MM.1S (cell line): ENCODE data around the gene CHRNA7.

Experiments
- DNase-seq: peaks from one replicate; pipeline ENCODE4 v3.0.0-alpha.2; 2015
- H2AFZ ChIP-seq: fragments of 300-600 bp; sonication (generic); 2 replicates; pipeline ENCODE4 v1.6.0; 2016; ENCODE audit warnings: antibody characterized with exemption, low read length
- H3F3A ChIP-seq: fragments of 300-600 bp; sonication (generic); 2 replicates; pipeline ENCODE4 v1.6.1; 2016; ENCODE audit warnings: mild to moderate bottlenecking, antibody characterized with exemption, low read length, moderate library complexity, mixed read lengths; ENCODE audit not compliant: insufficient read depth
- H3K27ac ChIP-seq: fragments of 300-600 bp; sonication (generic); 2 replicates; pipeline ENCODE4 v1.5.1; 2016; ENCODE audit warnings: mild to moderate bottlenecking, low read length
- H3K27me3 ChIP-seq: fragments of 300-600 bp; sonication (generic); replicated peaks from 2 replicates; pipeline ENCODE4 v1.6.0; 2016; ENCODE audit warnings: low read length; ENCODE audit not compliant: insufficient read depth
- H3K36me3 ChIP-seq: fragments of 300-600 bp; sonication (generic); replicated peaks from 2 replicates; pipeline ENCODE4 v1.6.1; 2016; ENCODE audit warnings: mild to moderate bottlenecking, low read length, mixed read lengths; ENCODE audit not compliant: insufficient read depth
- H3K4me1 ChIP-seq: fragments of 300-600 bp; sonication (generic); 2 replicates; pipeline ENCODE4 v1.6.1; 2016; ENCODE audit warnings: low read length, mixed read lengths
- H3K4me2 ChIP-seq: fragments of 300-600 bp; sonication (generic); 2 replicates; pipeline ENCODE4 v1.6.0; 2016; ENCODE audit warnings: low read depth, low read length
- H3K4me3 ChIP-seq: fragments of 300-600 bp; sonication (generic); 2 replicates; pipeline ENCODE4 v1.5.1; 2016; ENCODE audit warnings: low read length, mixed read lengths
- H3K79me2 ChIP-seq: fragments of 300-600 bp; sonication (generic); 2 replicates; pipeline ENCODE4 v1.6.1; 2016; ENCODE audit warnings: mixed run types, low read length, mixed read lengths
- H3K9ac ChIP-seq: fragments of 300-600 bp; sonication (generic); 2 replicates; pipeline ENCODE4 v1.6.1; 2016; ENCODE audit warnings: low read length, mixed read lengths
- H3K9me2 ChIP-seq: fragments of 300-600 bp; sonication (generic); replicated peaks from 2 replicates; pipeline ENCODE4 v1.6.1; 2016; ENCODE audit warnings: mild to moderate bottlenecking, low read length, mixed read lengths; ENCODE audit not compliant: insufficient read depth
- H3K9me3 ChIP-seq: fragments of 300-600 bp; sonication (generic); replicated peaks from 2 replicates; pipeline ENCODE4 v1.6.1; 2016; ENCODE audit warnings: mild to moderate bottlenecking, low read length, mixed read lengths; ENCODE audit not compliant: insufficient read depth
- H4K20me1 ChIP-seq: fragments of 300-600 bp; sonication (generic); 2 replicates; pipeline ENCODE4 v1.6.1; 2016; ENCODE audit warnings: mild to moderate bottlenecking, low read length, moderate library complexity, mixed read lengths; ENCODE audit not compliant: insufficient read depth
- CTCF ChIP-seq: fragments of 300-600 bp; sonication (generic); IDR thresholded peaks from 2 replicates; pipeline ENCODE4 v1.5.1; 2016; ENCODE audit warnings: antibody characterized with exemption, low read length, mixed read lengths
- EZH2 ChIP-seq: fragments of 300-600 bp; sonication (generic); optimal IDR thresholded peaks from 2 replicates; pipeline ENCODE3; 2017; ENCODE audit warnings: low read depth, mild to moderate bottlenecking, antibody characterized with exemption, low read length, mixed read lengths
- EZH2phosphoT487 ChIP-seq: fragments of 300-600 bp; sonication (generic); IDR thresholded peaks from 2 replicates; pipeline ENCODE4 v1.6.1; 2018; ENCODE audit warnings: antibody characterized with exemption, low read length

Gene CHRNA7

GRCh38 chr15:32057876-32058425, 27.6 kb downstream of the CHRNA7 start:
- H3K9ac ChIP-seq: no peak overlapping the region

GRCh38 chr15:32060706-32061105, 30.4 kb downstream of the CHRNA7 start:
- no peak for DNase-seq
- no peaks in the 10 kb centered on the region for H3K4me1 ChIP-seq
- no peaks in the 10 kb centered on the region for H4K20me1 ChIP-seq
- no peaks in the 10 kb centered on the region for H3K36me3 ChIP-seq
- TF ChIP-seq CTCF (no peak), EZH2phosphoT487 (no peak), EZH2 (no peak)
- H3K4me2 ChIP-seq: no peak overlapping the region
- no peaks in the 10 kb centered on the region for H3F3A ChIP-seq
- H3K79me2 ChIP-seq: no peaks in the 10 kb centered on the region
- H3K4me3 ChIP-seq: no peak overlapping the region
- no peak overlapping the region for H3K9ac ChIP-seq
- no peak overlapping the region for H3K27ac ChIP-seq
- no peaks in the 10 kb centered on the region for H3K27me3 ChIP-seq
- no peaks in the 10 kb centered on the region for H3K9me2 ChIP-seq
- H3K9me3 ChIP-seq: no peaks in the 10 kb centered on the region
- no peak overlapping the region for H2AFZ ChIP-seq

More at GRCh38 chr15:32057876-32058425, 27.6 kb downstream of the CHRNA7 start:
- no peaks in the 10 kb centered on the region for H3F3A ChIP-seq
- no peak overlapping the region for H2AFZ ChIP-seq
- no peaks in the 10 kb centered on the region for H3K9me3 ChIP-seq
- no peaks in the 10 kb centered on the region for H3K27me3 ChIP-seq
- H3K27ac ChIP-seq: no peak overlapping the region
- H3K4me3 ChIP-seq: no peak overlapping the region
- no peak for DNase-seq
- H3K4me2 ChIP-seq: no peak overlapping the region
- H3K36me3 ChIP-seq: no peaks in the 10 kb centered on the region
- no peaks in the 10 kb centered on the region for H3K4me1 ChIP-seq
- H3K9me2 ChIP-seq: no peaks in the 10 kb centered on the region
- TF ChIP-seq EZH2phosphoT487: no peak
- no peak for TF ChIP-seq EZH2
- TF ChIP-seq CTCF: no peak
- no peaks in the 10 kb centered on the region for H4K20me1 ChIP-seq
- no peaks in the 10 kb centered on the region for H3K79me2 ChIP-seq

- Histone ChIP-seq H3K4me2 (no peak overlapping the region), H3K27me3 (no peaks in the 10 kb centered on the region), H2AFZ (no peak overlapping the region), H3K9me2 (no peaks in the 10 kb centered on the region), H3F3A (no peaks in the 10 kb centered on the region), H3K27ac (no peak overlapping the region), H3K79me2 (no peaks in the 10 kb centered on the region), H3K36me3 (no peaks in the 10 kb centered on the region), H4K20me1 (no peaks in the 10 kb centered on the region), H3K4me1 (no peaks in the 10 kb centered on the region), H3K4me3 (no peak overlapping the region), H3K9me3 (no peaks in the 10 kb centered on the region), H3K9ac (no peak overlapping the region)
- no peak for TF ChIP-seq CTCF
- no peak for TF ChIP-seq EZH2
- no peak for TF ChIP-seq EZH2phosphoT487
- DNase-seq: no peak
Measured at GRCh38 chr15:32067115-32067514, 36.8 kb downstream of the CHRNA7 start.
